ENCODE results near the gene KLK1. TPM values are rescaled to one million over a fixed set of nuclear protein-coding genes. Genes with fewer than 3 reads are reported as not detected.

Gene KLK1
- polyA plus RNA-seq, 3 donors, result 0.66 to 0.72 TPM; not detected in 1

DNA sequence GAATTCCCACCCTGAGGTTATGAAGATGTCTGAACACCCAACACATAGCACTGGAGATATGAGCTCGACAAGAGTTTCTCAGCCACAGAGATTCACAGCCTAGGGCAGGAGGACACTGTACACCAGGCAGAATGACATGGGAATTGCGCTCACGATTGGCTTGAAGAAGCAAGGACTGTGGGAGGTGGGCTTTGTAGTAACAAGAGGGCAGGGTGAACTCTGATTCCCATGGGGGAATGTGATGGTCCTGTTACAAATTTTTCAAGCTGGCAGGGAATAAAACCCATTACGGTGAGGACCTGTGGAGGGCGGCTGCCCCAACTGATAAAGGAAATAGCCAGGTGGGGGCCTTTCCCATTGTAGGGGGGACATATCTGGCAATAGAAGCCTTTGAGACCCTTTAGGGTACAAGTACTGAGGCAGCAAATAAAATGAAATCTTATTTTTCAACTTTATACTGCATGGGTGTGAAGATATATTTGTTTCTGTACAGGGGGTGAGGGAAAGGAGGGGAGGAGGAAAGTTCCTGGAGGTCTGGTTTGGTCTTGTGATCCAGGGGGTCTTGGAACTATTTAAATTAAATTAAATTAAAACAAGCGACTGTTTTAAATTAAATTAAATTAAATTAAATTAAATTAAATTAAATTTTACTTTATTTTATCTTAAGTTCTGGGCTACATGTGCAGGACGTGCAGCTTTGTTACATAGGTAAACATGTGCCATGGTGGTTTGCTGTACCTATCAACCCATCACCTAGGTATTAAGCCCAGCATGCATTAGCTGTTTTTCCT is 38.1 kb upstream of the KLK1 start:
- TF ChIP-seq, protein P1, sequence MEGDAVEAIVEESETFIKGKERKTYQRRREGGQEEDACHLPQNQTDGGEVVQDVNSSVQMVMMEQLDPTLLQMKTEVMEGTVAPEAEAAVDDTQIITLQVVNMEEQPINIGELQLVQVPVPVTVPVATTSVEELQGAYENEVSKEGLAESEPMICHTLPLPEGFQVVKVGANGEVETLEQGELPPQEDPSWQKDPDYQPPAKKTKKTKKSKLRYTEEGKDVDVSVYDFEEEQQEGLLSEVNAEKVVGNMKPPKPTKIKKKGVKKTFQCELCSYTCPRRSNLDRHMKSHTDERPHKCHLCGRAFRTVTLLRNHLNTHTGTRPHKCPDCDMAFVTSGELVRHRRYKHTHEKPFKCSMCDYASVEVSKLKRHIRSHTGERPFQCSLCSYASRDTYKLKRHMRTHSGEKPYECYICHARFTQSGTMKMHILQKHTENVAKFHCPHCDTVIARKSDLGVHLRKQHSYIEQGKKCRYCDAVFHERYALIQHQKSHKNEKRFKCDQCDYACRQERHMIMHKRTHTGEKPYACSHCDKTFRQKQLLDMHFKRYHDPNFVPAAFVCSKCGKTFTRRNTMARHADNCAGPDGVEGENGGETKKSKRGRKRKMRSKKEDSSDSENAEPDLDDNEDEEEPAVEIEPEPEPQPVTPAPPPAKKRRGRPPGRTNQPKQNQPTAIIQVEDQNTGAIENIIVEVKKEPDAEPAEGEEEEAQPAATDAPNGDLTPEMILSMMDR (IDR thresholded peaks at IDR 0.05), result no peak
- H3K4me1 Mint-ChIP-seq, result no peaks in the 10 kb centered on the region
- H3K9me3 Mint-ChIP-seq, result peaks cover 0 to 18% (median 7%) of the 10 kb centered on the region in 7 donors
- Histone ChIP-seq H3K79me2 (ENCODE audit: insufficient read depth, low read length) (no peaks in the 10 kb centered on the region), H4K20me1 (ENCODE audit: insufficient read depth, low read length) (no peaks in the 10 kb centered on the region), H3K36me3 (replicated peaks in 1 of 2; ENCODE audit: control insufficient read depth in 1 of 2, insufficient read depth in 2 of 2, low read length in 2 of 2) (no peaks in the 10 kb centered on the region), H3K9me3 (replicated peaks in 1 of 2; ENCODE audit: control insufficient read depth in 1 of 2, insufficient read depth in 1 of 2, low read length in 2 of 2) (peaks cover 5 to 8% of the 10 kb centered on the region in 2 donors), H3K4me2 (replicated peaks; ENCODE audit: extremely low read depth, low read length, poor library complexity, severe bottlenecking) (no peak overlapping the region), H3K4me1 (ENCODE audit: control insufficient read depth in 1 of 2, insufficient read depth in 2 of 2, low read length in 2 of 2) (no peaks in the 10 kb centered on the region), H3K9ac (ENCODE audit: insufficient read depth, low read length, poor library complexity, severe bottlenecking) (no peak overlapping the region), H2AFZ (ENCODE audit: insufficient read depth, low read depth, low read length, poor library complexity, severe bottlenecking) (no peak overlapping the region), H3K27ac (ENCODE audit: low read depth in 1 of 2, low read length in 2 of 2) (no peak overlapping the region), H3K27me3 (ENCODE audit: control insufficient read depth in 2 of 2, insufficient read depth in 2 of 2, low read length in 2 of 2) (peaks cover 0 to 6% of the 10 kb centered on the region in 2 donors), H3K4me3 (replicated peaks in 1 of 3; ENCODE audit: low read depth in 2 of 3, low read length in 3 of 3) (no peak overlapping the region)
- H3K27me3 Mint-ChIP-seq (ENCODE audit: low read depth in 3 of 3), result peaks cover 29 to 32% (median 30%) of the 10 kb centered on the region in 3 donors
- intact Hi-C loops (cut with micrococcal nuclease), result no loop called here
- no peak for DNase-seq
- WGBS (ENCODE audit: insufficient coverage), result 80% methylated on average over 3 of the region's 7 CpGs
- no peak overlapping the region for H3K27ac Mint-ChIP-seq
- no peaks in the 10 kb centered on the region for H3K36me3 Mint-ChIP-seq
- H3K4me3 Mint-ChIP-seq, result no peak overlapping the region

DNA sequence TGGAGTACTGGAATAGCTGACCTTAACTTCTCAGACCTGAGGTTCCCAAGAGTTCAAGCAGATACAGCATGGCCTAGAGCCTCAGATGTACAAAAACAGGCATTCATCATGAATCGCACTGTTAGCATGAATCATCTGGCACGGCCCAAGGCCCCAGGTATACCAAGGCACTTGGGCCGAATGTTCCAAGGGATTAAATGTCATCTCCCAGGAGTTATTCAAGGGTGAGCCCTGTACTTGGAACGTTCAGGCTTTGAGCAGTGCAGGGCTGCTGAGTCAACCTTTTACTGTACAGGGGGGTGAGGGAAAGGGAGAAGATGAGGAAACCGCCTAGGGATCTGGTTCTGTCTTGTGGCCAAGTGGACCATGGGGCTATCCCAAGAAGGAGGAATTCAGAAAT is 37.4 kb upstream of the KLK1 start:
- Histone ChIP-seq H2AFZ (ENCODE audit: insufficient read depth, low read depth, low read length, poor library complexity, severe bottlenecking) (no peak overlapping the region), H4K20me1 (ENCODE audit: insufficient read depth, low read length) (no peaks in the 10 kb centered on the region), H3K9me3 (replicated peaks in 1 of 2; ENCODE audit: control insufficient read depth in 1 of 2, insufficient read depth in 1 of 2, low read length in 2 of 2) (peaks cover 5 to 8% of the 10 kb centered on the region in 2 donors), H3K4me2 (replicated peaks; ENCODE audit: extremely low read depth, low read length, poor library complexity, severe bottlenecking) (no peak overlapping the region), H3K9ac (ENCODE audit: insufficient read depth, low read length, poor library complexity, severe bottlenecking) (no peak overlapping the region), H3K4me3 (replicated peaks in 1 of 3; ENCODE audit: low read depth in 2 of 3, low read length in 3 of 3) (no peak overlapping the region), H3K36me3 (replicated peaks in 1 of 2; ENCODE audit: control insufficient read depth in 1 of 2, insufficient read depth in 2 of 2, low read length in 2 of 2) (no peaks in the 10 kb centered on the region), H3K4me1 (ENCODE audit: control insufficient read depth in 1 of 2, insufficient read depth in 2 of 2, low read length in 2 of 2) (no peaks in the 10 kb centered on the region), H3K27ac (ENCODE audit: low read depth in 1 of 2, low read length in 2 of 2) (no peak overlapping the region), H3K79me2 (ENCODE audit: insufficient read depth, low read length) (no peaks in the 10 kb centered on the region), H3K27me3 (ENCODE audit: control insufficient read depth in 2 of 2, insufficient read depth in 2 of 2, low read length in 2 of 2) (no peaks in the 10 kb centered on the region)
- no peaks in the 10 kb centered on the region for H3K4me1 Mint-ChIP-seq
- peaks cover 0 to 18% (median 7%) of the 10 kb centered on the region in 7 donors for H3K9me3 Mint-ChIP-seq
- peaks cover 24 to 32% (median 32%) of the 10 kb centered on the region in 3 donors for H3K27me3 Mint-ChIP-seq (ENCODE audit: low read depth in 3 of 3)
- 88% methylated on average over 4 of the region's 5 CpGs for WGBS (ENCODE audit: insufficient coverage)
- DNase-seq, result no peak
- no peak overlapping the region for H3K4me3 Mint-ChIP-seq
- no peaks in the 10 kb centered on the region for H3K36me3 Mint-ChIP-seq
- TF ChIP-seq, protein P1 (IDR thresholded peaks at IDR 0.05), result no peak
- H3K27ac Mint-ChIP-seq, result no peak overlapping the region
- intact Hi-C loops (cut with micrococcal nuclease), result no loop called here
